Measurements from ENCODE around the gene PLK5.
"Not testable (repeated sequence)": the region's sequence is repeated elsewhere in the genome, so short reads cannot be mapped to it uniquely, and the experiment has no call there.

PLK5 gene

GRCh38 chr19:1508507-1508856 is 15.4 kb upstream of the PLK5 start:
- H3K27me3 ChIP-seq (ENCODE audit: low read depth) = no peaks in the 10 kb centered on the region
- DNase-seq (ENCODE audit: low spot score in 2 of 2) = no peak
- peak overlapping the region; percentile 19 for H3K4me3 ChIP-seq
- in situ Hi-C loops (cut with MboI; ENCODE audit: low sequenced_read_pairs) = no loop called here
- peaks cover 12% of the 10 kb centered on the region for H3K4me1 ChIP-seq
- peaks cover 3% of the 10 kb centered on the region; the same call in 1 of the 2 replicates for H3K9me3 ChIP-seq
- no peaks in the 10 kb centered on the region; the same call in 1 of the 2 replicates for H3K36me3 ChIP-seq (replicated peaks)

GRCh38 chr19:1509602-1510441 is 14.1 kb upstream of the PLK5 start:
- H3K36me3 ChIP-seq (replicated peaks) = no peaks in the 10 kb centered on the region; the same call in 1 of the 2 replicates
- in situ Hi-C loops (cut with MboI; ENCODE audit: low sequenced_read_pairs) = no loop called here
- DNase-seq (ENCODE audit: low spot score in 2 of 2) = no peak

GRCh38 chr19:1510442-1510806 is 13.5 kb upstream of the PLK5 start:
- Histone ChIP-seq H3K4me3 (no peak overlapping the region), H3K9me3 (peaks cover 3% of the 10 kb centered on the region; the same call in 1 of the 2 replicates), H3K4me1 (peaks cover 12% of the 10 kb centered on the region), H3K27me3 (ENCODE audit: low read depth) (no peaks in the 10 kb centered on the region), H3K36me3 (replicated peaks) (no peaks in the 10 kb centered on the region; the same call in 1 of the 2 replicates)
- DNase-seq (ENCODE audit: low spot score in 2 of 2) = peak in 1 of 2 experiments; percentile 50
- in situ Hi-C loops (cut with MboI; ENCODE audit: low sequenced_read_pairs) = no loop called here

More at GRCh38 chr19:1509602-1510441, 14.1 kb upstream of the PLK5 start:
- no peaks in the 10 kb centered on the region for H3K27me3 ChIP-seq (ENCODE audit: low read depth)
- H3K9me3 ChIP-seq = peaks cover 3% of the 10 kb centered on the region; the same call in 1 of the 2 replicates
- peaks cover 12% of the 10 kb centered on the region for H3K4me1 ChIP-seq
- H3K4me3 ChIP-seq = no peak overlapping the region

- H3K27me3 ChIP-seq (ENCODE audit: low read depth) = no peaks in the 10 kb centered on the region
- H3K4me1 ChIP-seq = peaks cover 12% of the 10 kb centered on the region
- no peaks in the 10 kb centered on the region; the same call in 1 of the 2 replicates for H3K36me3 ChIP-seq (replicated peaks)
- H3K9me3 ChIP-seq = peaks cover 3% of the 10 kb centered on the region; the same call in 1 of the 2 replicates
- H3K4me3 ChIP-seq = no peak overlapping the region
- in situ Hi-C loops (cut with MboI; ENCODE audit: low sequenced_read_pairs) = no loop called here
- DNase-seq (ENCODE audit: low spot score in 2 of 2) = no peak
Observed at GRCh38 chr19:1510807-1511206, 13.1 kb upstream of the PLK5 start.

- Histone ChIP-seq H3K27me3 (ENCODE audit: low read depth) (no peaks in the 10 kb centered on the region), H3K4me3 (no peak overlapping the region), H3K9me3 (peaks cover 3% of the 10 kb centered on the region; the same call in 1 of the 2 replicates), H3K36me3 (replicated peaks) (no peaks in the 10 kb centered on the region; the same call in 1 of the 2 replicates), H3K4me1 (peaks cover 12% of the 10 kb centered on the region)
- in situ Hi-C loops (cut with MboI; ENCODE audit: low sequenced_read_pairs) = no loop called here
- no peak for DNase-seq (ENCODE audit: low spot score in 2 of 2)
Observed at GRCh38 chr19:1511318-1512317, 12.3 kb upstream of the PLK5 start.

GRCh38 chr19:1512671-1513498 is 11.0 kb upstream of the PLK5 start, which contains the start of gene ADAMTSL5:
Gene ADAMTSL5, minus strand, starts transcription at chr19:1513019. Its CDS starts 2,076 bp downstream, at chr19:1510943.
- Histone ChIP-seq H3K36me3 (replicated peaks) (no peaks in the 10 kb centered on the region; the same call in 1 of the 2 replicates), H3K9me3 (peaks cover 3% of the 10 kb centered on the region; the same call in 1 of the 2 replicates), H3K27me3 (ENCODE audit: low read depth) (no peaks in the 10 kb centered on the region), H3K4me3 (peak within 1 kb of the TSS; percentile 37), H3K4me1 (peaks cover 9% of the 10 kb centered on the region)
- in situ Hi-C loops (cut with MboI; ENCODE audit: low sequenced_read_pairs) = no loop called here
- DNase-seq (ENCODE audit: low spot score in 2 of 2) = peak; percentile 65 to 82

GRCh38 chr19:1513499-1514294 is 10.2 kb upstream of the PLK5 start:
- in situ Hi-C loops (cut with MboI; ENCODE audit: low sequenced_read_pairs) = no loop called here
- Histone ChIP-seq H3K36me3 (replicated peaks) (no peaks in the 10 kb centered on the region; the same call in 1 of the 2 replicates), H3K9me3 (peaks cover under 1% of the 10 kb centered on the region; the same call in 1 of the 2 replicates), H3K4me3 (peak overlapping the region; percentile 37), H3K27me3 (ENCODE audit: low read depth) (no peaks in the 10 kb centered on the region), H3K4me1 (peaks cover 6% of the 10 kb centered on the region; the same call in 1 of the 2 replicates)
- DNase-seq (ENCODE audit: low spot score in 2 of 2) = peak in 1 of 2 experiments; percentile 74

- no peak overlapping the region for H3K4me3 ChIP-seq
- 0 out of 2 replicates have a peak, but pooled peaks cover 6% of the 10 kb centered on the region for H3K4me1 ChIP-seq
- in situ Hi-C loops (cut with MboI; ENCODE audit: low sequenced_read_pairs) = no loop called here
- H3K36me3 ChIP-seq (replicated peaks) = no peaks in the 10 kb centered on the region
- no peaks in the 10 kb centered on the region for H3K27me3 ChIP-seq (ENCODE audit: low read depth)
- no peak for DNase-seq (ENCODE audit: low spot score in 2 of 2)
- no peaks in the 10 kb centered on the region for H3K9me3 ChIP-seq
Observed at GRCh38 chr19:1514295-1514661, 9.6 kb upstream of the PLK5 start.

- in situ Hi-C loops (cut with MboI; ENCODE audit: low sequenced_read_pairs) = no loop called here
Observed at GRCh38 chr19:1514986-1515721, 8.7 kb upstream of the PLK5 start.

GRCh38 chr19:1516395-1516753 is 7.5 kb upstream of the PLK5 start:
- in situ Hi-C loops (cut with MboI; ENCODE audit: low sequenced_read_pairs) = no loop called here
- Histone ChIP-seq H3K27me3 (ENCODE audit: low read depth) (no peaks in the 10 kb centered on the region), H3K4me3 (no peak overlapping the region), H3K9me3 (no peaks in the 10 kb centered on the region), H3K36me3 (replicated peaks) (no peaks in the 10 kb centered on the region), H3K4me1 (0 out of 2 replicates have a peak, but pooled peaks cover 2% of the 10 kb centered on the region)
- DNase-seq (ENCODE audit: low spot score in 2 of 2) = peak in 1 of 2 experiments; percentile 48

More at GRCh38 chr19:1514986-1515721, 8.7 kb upstream of the PLK5 start:
- 0 out of 2 replicates have a peak, but pooled peaks cover 6% of the 10 kb centered on the region for H3K4me1 ChIP-seq
- H3K9me3 ChIP-seq = no peaks in the 10 kb centered on the region
- H3K4me3 ChIP-seq = no peak overlapping the region
- DNase-seq (ENCODE audit: low spot score in 2 of 2) = no peak
- H3K36me3 ChIP-seq (replicated peaks) = no peaks in the 10 kb centered on the region
- no peaks in the 10 kb centered on the region for H3K27me3 ChIP-seq (ENCODE audit: low read depth)

- Histone ChIP-seq H3K9me3 (no peaks in the 10 kb centered on the region), H3K27me3 (ENCODE audit: low read depth) (no peaks in the 10 kb centered on the region), H3K36me3 (replicated peaks) (no peaks in the 10 kb centered on the region), H3K4me1 (no peaks in the 10 kb centered on the region), H3K4me3 (no peak overlapping the region)
- in situ Hi-C loops (cut with MboI; ENCODE audit: low sequenced_read_pairs) = no loop called here
- no peak for DNase-seq (ENCODE audit: low spot score in 2 of 2)
Observed at GRCh38 chr19:1518471-1518870, 5.4 kb upstream of the PLK5 start.

GRCh38 chr19:1519802-1520201 is 4.1 kb upstream of the PLK5 start:
- DNase-seq (ENCODE audit: low spot score in 2 of 2); H3K27me3 ChIP-seq (ENCODE audit: low read depth); H3K9me3 ChIP-seq; H3K36me3 ChIP-seq (replicated peaks); H3K4me3 ChIP-seq; in situ Hi-C loops (cut with MboI; ENCODE audit: low sequenced_read_pairs); H3K4me1 ChIP-seq: not testable (repeated sequence)

All from HAP-1 (cell line).